ENCODE results near the gene KRT37. TPM values are rescaled to one million over a fixed set of nuclear protein-coding genes. Genes with fewer than 3 reads are reported as not detected.

The KRT37 gene
- total and polyA plus RNA-seq, 3 donors from 2014 or later, result not detected

- TF ChIP-seq POLR2A (IDR thresholded peaks at IDR 0.05) (no peak), CTCF (IDR thresholded peaks at IDR 0.05) (no peak)
- Histone ChIP-seq H3K9me3 (no peaks in the 10 kb centered on the region), H3K27ac (no peak overlapping the region), H3K27me3 (no peaks in the 10 kb centered on the region), H3K4me1 (peaks cover 19% of the 10 kb centered on the region), H3K36me3 (ENCODE audit: low read depth, missing control alignments) (no peaks in the 10 kb centered on the region), H3K4me3 (no peak overlapping the region)
- intact Hi-C loops (cut with DNase I; ENCODE audit: low total_unique reads), result no loop called here
- 86 to 92% methylated on average over 4 of the region's 4 CpGs for WGBS, 2 donors
- no peak for DNase-seq
Measured at GRCh38 chr17:41421617-41422016, 2.8 kb downstream of the KRT37 start.

GRCh38 chr17:41421116-41421515, 3.3 kb downstream of the KRT37 start:
- intact Hi-C loops (cut with DNase I; ENCODE audit: low total_unique reads), result no loop called here
- 77 to 80% methylated on average over 5 to 9 of the region's 9 CpGs for WGBS, 2 donors
- Histone ChIP-seq H3K27ac (peak overlapping the region in 1 of 2 donors; percentile 50), H3K9me3 (no peaks in the 10 kb centered on the region), H3K36me3 (ENCODE audit: low read depth, missing control alignments) (no peaks in the 10 kb centered on the region), H3K4me3 (no peak overlapping the region), H3K4me1 (peaks cover 24% of the 10 kb centered on the region), H3K27me3 (no peaks in the 10 kb centered on the region)
- DNase-seq, result peak; percentile 40
- TF ChIP-seq POLR2A (IDR thresholded peaks at IDR 0.05) (no peak), CTCF (IDR thresholded peaks at IDR 0.05) (no peak)

- 53 to 56% methylated on average over 4 of the region's 4 CpGs for WGBS, 2 donors
- H3K36me3 ChIP-seq (ENCODE audit: low read depth, missing control alignments), result no peaks in the 10 kb centered on the region
- peak overlapping the region in 1 of 2 donors; percentile 50 for H3K27ac ChIP-seq
- TF ChIP-seq POLR2A (IDR thresholded peaks at IDR 0.05), result no peak
- TF ChIP-seq CTCF (IDR thresholded peaks at IDR 0.05), result no peak
- H3K9me3 ChIP-seq, result no peaks in the 10 kb centered on the region
- H3K27me3 ChIP-seq, result no peaks in the 10 kb centered on the region
- no peak overlapping the region for H3K4me3 ChIP-seq
- DNase-seq, result no peak
- peaks cover 31% of the 10 kb centered on the region for H3K4me1 ChIP-seq
- intact Hi-C loops (cut with DNase I; ENCODE audit: low total_unique reads), result no loop called here
Measured at GRCh38 chr17:41420134-41420533, 4.3 kb downstream of the KRT37 start.

GRCh38 chr17:41419716-41420115, 4.7 kb downstream of the KRT37 start:
- no peaks in the 10 kb centered on the region for H3K36me3 ChIP-seq (ENCODE audit: low read depth, missing control alignments)
- TF ChIP-seq POLR2A (IDR thresholded peaks at IDR 0.05), result no peak
- peak overlapping the region in 1 of 2 donors; percentile 50 for H3K27ac ChIP-seq
- no peaks in the 10 kb centered on the region for H3K9me3 ChIP-seq
- intact Hi-C loops (cut with DNase I; ENCODE audit: low total_unique reads), result no loop called here
- H3K4me1 ChIP-seq, result peaks cover 35% of the 10 kb centered on the region
- DNase-seq, result no peak
- H3K27me3 ChIP-seq, result no peaks in the 10 kb centered on the region
- no peak overlapping the region for H3K4me3 ChIP-seq
- WGBS, 2 donors, result 80 to 95% methylated on average over 4 of the region's 4 CpGs

GRCh38 chr17:41418116-41418860, 6.1 kb downstream of the KRT37 start:
- H3K4me3 ChIP-seq, result no peak overlapping the region
- TF ChIP-seq POLR2A (IDR thresholded peaks at IDR 0.05), result no peak
- no peak for TF ChIP-seq CTCF (IDR thresholded peaks at IDR 0.05)
- H3K4me1 ChIP-seq, result peaks cover 35% of the 10 kb centered on the region
- H3K27me3 ChIP-seq, result no peaks in the 10 kb centered on the region
- no peak for DNase-seq
- no peaks in the 10 kb centered on the region for H3K36me3 ChIP-seq (ENCODE audit: low read depth, missing control alignments)
- no peaks in the 10 kb centered on the region for H3K9me3 ChIP-seq
- intact Hi-C loops (cut with DNase I; ENCODE audit: low total_unique reads), result no loop called here
- 76 to 81% methylated on average over 7 of the region's 7 CpGs for WGBS, 2 donors
- no peak overlapping the region for H3K27ac ChIP-seq

Measured in testis (tissue), 3 donors.